ENCODE data around the gene SAP30BP.

The SAP30BP gene

GRCh38 chr17:75722076-75722475 lies 54.9 kb downstream of the SAP30BP start:
- TF ChIP-seq CTCF (IDR thresholded peaks at IDR 0.05; ENCODE audit: insufficient read depth, low read depth, low read length, missing control alignments), result no peak
- peak overlapping the region; percentile 94 for H3K4me3 ChIP-seq (ENCODE audit: low read length)
- DNase-seq (ENCODE audit: low read depth), result peak; percentile 32

GRCh38 chr17:75722542-75723095 lies 55.5 kb downstream of the SAP30BP start:
- TF ChIP-seq CTCF (IDR thresholded peaks at IDR 0.05; ENCODE audit: insufficient read depth, low read depth, low read length, missing control alignments), result no peak
- no peak for DNase-seq (ENCODE audit: low read depth)
- H3K4me3 ChIP-seq (ENCODE audit: low read length), result peak overlapping the region; percentile 94

GRCh38 chr17:75723171-75723930 lies 56.2 kb downstream of the SAP30BP start:
- peak; percentile 81 for DNase-seq (ENCODE audit: low read depth)
- H3K4me3 ChIP-seq (ENCODE audit: low read length), result peak overlapping the region; percentile 94
- TF ChIP-seq CTCF (IDR thresholded peaks at IDR 0.05; ENCODE audit: insufficient read depth, low read depth, low read length, missing control alignments), result no peak

GRCh38 chr17:75724016-75725003 lies 57.2 kb downstream of the SAP30BP start:
- peak overlapping the region; percentile 94 for H3K4me3 ChIP-seq (ENCODE audit: low read length)
- TF ChIP-seq CTCF (IDR thresholded peaks at IDR 0.05; ENCODE audit: insufficient read depth, low read depth, low read length, missing control alignments), result no peak
- DNase-seq (ENCODE audit: low read depth), result peak; percentile 25

GRCh38 chr17:75725504-75725903 lies 58.4 kb downstream of the SAP30BP start:
- TF ChIP-seq CTCF (IDR thresholded peaks at IDR 0.05; ENCODE audit: insufficient read depth, low read depth, low read length, missing control alignments), result no peak
- DNase-seq (ENCODE audit: low read depth), result no peak
- H3K4me3 ChIP-seq (ENCODE audit: low read length), result no peak overlapping the region

- no peak for TF ChIP-seq CTCF (IDR thresholded peaks at IDR 0.05; ENCODE audit: insufficient read depth, low read depth, low read length, missing control alignments)
Measured at GRCh38 chr17:75727391-75727790, 60.3 kb downstream of the SAP30BP start.

More at GRCh38 chr17:75727391-75727790, 60.3 kb downstream of the SAP30BP start:
- H3K4me3 ChIP-seq (ENCODE audit: low read length), result no peak overlapping the region
- no peak for DNase-seq (ENCODE audit: low read depth)
